HG03571 (cell line): ENCODE measurements around the gene BTBD2.

Experiments used
- ATAC-seq: cut with Tn5 transposase; IDR thresholded peaks from one replicate; pipeline ENCODE4 v1.9.1; 2021; ENCODE audit not compliant: unreplicated experiment

The BTBD2 gene

DNA sequence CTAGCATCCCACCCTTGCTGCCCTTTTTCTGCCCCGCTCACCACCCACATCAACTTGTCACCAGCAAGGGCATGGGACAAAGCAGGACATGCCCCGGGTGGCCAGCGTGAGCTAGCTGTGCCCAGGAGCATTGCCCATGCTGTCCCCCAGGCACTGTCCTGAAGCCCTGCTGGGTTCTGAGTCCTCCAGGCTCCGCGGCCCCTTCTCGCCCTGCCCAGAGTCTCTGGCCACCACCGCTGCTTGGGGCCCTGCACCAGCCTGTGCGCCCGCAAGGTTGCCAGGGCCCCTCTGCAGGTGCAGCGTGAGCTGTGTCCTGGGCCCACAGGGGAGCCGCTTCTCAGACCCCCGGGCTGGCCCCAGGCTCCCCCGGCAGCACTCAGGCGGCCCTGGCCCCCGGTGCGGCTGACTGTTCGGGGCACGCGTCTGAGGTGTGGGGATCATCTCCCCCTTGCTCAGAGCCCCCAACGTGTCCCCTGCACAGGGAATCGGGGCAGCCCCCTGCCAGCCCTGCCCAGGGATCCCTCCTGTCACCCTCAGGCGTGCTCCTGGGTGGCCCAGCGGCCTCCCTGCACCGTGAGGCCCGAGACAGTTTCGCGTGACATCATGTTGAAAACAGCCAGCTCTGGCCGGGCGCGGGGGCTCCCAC lies 70.5 kb downstream of the BTBD2 start:
- ATAC-seq: no peak

DNA sequence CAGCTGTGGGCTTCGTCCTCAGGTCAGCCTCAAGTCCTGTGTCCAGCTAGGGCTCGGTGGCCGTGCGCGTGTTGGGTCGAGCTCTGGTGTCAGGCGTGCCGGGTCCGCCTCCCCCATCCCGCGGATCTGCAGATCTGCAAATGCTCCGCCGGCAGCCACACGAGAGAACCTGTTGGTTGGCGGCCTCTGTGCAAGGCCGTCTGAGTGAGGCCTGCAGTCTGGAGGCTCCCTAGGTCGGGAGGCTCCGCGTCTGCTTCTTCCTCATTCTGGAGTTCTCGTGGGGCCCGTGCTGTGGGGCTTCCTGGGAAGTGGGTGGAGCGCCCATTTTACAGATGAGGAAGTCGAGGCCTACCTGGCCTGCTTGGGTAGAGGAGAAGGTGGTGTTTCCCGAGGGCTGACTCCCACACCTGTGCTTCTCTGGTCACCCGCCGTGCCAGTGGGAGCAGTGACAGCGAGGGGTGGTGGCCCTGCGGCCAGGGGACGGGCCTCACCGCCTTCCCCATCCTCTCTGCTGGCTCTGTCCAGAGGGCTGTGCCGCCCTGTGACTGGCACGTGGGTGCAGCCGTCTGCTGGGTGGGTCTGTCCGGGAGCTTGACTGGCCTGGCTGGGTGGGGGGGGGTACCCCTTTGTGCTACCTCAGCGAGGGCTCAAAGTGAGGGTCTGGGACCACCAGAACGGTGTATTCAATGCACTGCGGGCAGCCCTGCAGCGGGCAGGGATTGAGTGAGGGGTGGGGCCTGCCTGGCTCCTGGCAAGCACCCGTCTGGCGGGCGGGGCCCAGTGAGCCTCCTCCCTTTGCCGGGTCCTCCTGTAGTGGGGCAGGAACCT lies 71.2 kb downstream of the BTBD2 start:
- no peak for ATAC-seq

DNA sequence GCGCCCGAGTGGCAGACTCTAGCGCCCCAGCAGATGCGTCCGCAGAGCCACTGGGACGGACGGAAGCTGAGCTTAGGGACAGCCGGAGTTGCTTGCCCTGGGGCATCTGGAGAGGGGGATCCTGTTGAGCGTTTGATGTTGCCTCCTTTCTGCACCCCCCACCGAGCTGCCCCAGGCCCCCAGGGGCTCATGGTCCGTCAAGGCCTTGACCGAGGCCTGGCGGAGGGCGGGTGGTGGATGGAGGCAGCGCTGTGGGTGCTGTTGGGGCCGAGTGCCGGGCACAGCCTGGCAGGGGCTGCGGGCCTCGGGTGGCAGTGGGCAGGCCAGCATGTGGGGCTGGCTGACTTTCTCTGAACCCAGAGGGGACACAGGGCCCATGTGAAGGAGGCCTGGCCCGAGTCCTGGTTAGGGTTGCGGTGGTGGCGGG lies 71.8 kb downstream of the BTBD2 start:
- ATAC-seq: no peak

DNA sequence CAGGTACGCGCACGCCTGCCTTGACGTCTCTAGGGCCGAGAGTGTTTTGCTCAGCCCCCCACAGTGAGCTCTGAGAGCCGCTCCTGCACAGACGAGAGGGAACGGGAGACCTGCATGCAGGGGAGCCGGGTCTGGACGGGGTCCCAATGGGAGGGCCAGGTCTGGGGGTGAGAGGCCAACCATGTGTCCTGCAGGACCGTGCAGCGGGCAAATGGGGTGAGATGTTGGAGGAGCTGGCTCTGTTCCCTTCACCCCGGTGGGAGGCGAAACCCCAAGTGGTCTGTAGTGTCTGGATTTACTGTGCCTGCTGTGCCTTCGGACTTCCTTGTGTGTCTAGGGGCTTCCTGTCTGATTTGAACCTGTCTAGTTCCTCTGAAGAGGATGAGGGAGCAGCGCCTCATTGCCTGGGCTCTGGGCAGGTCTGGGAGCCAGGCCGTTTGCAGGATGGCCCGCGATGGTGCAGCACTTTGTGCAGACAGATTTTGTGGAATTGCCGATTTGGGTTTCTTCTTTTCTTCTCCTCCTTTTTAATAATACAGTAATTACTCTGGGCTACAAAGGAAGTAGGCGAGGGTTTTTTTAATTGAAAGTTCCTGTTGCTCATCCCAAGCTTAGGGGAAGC lies 72.5 kb downstream of the BTBD2 start:
- ATAC-seq: no peak

DNA sequence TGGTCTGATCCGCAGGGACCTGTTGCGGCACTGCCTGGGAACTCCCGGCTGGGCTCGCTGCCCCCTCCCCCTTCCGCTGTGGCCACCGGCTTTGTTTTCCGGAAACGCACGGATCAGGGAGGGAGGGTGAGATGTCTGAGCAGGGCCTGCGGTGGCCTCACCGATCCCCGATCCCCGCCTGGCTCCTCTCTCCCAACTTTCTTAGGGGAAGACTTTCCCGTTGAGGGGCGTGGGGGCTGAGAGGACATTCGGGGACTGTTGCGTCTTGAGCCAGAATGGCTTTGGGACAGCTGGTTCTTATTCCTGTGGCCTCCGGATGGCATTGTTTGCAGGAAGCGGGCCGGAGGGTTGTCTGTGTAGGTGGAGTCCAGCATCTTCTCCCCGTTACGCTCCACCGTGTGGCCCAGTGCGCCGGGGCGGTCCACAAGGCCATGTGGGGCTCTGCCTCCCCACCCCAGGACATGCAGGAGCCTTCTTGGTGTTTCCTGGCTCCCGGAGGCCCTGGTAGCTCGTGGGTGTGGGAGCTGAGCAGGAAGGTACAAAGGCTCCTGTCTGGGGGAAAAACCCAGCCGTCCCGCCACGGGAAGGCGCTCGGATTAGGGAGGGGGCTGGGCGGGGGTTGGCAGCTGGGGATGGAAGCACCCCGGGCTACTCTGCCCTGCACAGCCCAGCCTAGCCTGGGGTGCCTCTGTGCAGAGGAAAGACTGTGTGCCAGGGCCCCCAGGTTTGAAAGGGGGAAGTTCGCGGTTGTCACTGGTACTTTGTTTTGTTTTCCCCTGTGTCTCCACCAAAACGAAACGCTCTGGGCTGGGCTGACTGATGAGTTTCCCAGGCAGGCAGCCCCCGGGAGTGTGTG lies 73.2 kb downstream of the BTBD2 start:
- no peak for ATAC-seq

DNA sequence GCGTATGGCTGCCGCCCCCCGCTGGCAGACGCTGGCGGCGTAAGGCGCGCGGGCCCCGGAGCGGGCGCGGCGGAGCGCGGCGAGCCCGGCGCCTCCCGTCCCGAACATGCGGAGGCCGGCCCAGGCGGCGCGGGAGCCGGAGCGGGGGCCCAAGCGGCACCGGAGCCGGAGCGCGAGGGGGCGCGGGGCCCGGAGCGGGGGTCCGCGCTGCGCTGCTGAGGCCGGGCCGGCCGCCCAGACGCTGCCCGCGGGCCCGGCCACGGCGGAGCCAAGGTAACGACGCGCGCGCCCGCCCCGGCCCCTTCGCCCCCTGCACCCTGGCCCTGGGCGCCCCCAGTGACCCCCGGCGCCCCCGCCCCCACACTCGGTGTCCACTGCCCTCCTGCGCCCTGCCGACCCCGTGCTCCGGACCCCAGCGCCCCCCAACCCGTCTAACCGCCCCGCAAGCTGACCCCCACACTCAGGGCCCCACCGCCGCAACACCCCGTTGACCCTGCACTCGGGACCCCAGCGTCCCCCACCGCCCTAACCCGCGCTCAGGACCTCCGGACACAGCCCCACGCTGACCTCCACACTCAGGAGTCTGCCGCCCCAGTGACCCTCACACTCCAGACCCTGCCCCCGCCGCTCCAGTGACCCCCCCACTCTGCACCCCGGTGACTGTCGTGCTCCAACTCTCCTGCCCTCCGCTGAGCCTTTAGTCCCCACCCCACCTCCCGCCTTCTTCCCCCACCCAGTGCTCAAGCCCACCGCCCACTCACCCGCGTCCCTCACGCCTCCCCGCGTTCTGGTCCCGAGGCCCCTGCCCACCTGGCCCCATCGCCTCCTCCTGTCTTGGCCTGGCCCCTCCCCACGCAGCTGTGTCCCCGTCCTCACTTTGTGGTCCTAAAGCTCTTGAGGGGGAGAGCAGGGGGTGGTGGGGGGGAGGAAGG lies 74.1 kb downstream of the BTBD2 start, which contains the start of gene CSNK1G2:
TSS of gene CSNK1G2 (plus strand) at position 27 of the 932 bp plus-strand sequence. CDS start 28,601 bp downstream, outside the sequence.
- no peak for ATAC-seq

DNA sequence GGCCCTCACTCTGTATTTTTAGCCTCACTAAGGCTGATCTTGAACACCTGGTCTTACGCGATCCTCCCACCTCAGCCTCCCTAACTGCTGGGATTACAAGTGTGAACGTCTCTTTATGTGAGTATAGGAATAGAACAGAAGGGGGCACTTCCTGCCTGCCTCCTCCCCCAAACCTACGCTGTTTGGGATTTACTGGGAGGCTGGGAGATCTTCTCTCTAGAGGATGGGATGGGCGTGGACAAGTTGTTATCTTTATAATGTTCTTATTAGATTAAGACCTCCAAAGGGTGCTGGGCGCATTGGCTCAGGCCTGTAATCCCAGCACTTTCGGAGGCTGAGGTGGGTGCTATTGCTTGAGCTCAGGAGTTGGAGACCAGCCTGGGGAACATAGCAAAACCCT lies 77.4 kb downstream of the BTBD2 start:
- no peak for ATAC-seq

DNA sequence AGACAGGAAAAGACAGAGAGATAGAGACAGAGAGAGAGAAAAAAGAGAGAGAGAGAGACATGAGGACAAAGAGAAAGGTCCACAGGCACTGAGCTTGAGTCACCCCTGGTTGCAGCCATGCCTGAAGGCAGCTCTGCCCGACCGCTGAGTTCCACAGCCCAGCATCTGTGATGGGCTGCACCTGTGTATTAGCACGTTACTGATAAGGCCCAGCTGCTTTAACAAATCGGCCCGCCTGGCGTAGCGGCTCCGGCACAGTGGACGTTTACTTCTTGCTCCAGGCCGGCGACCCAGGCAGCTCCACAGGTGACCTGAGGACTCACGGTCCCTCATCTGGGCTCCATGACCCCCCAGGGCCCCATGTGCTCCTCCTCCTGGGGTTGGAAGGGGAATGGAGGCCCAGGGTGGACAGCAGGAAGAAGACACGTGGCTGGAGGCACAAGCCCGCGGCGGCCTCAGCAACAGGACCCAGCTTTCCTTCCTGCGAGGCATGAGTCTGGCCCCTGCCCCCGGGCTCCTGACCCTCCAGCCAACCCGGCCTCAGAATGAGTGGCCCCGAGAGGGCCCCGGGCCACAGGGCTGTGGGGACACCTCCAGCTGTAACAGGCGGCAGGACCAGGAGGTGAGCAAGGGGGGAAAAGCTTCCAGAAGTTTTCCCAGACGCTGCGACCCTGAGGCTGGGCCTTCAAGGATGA lies 78.5 kb downstream of the BTBD2 start:
- no peak for ATAC-seq

DNA sequence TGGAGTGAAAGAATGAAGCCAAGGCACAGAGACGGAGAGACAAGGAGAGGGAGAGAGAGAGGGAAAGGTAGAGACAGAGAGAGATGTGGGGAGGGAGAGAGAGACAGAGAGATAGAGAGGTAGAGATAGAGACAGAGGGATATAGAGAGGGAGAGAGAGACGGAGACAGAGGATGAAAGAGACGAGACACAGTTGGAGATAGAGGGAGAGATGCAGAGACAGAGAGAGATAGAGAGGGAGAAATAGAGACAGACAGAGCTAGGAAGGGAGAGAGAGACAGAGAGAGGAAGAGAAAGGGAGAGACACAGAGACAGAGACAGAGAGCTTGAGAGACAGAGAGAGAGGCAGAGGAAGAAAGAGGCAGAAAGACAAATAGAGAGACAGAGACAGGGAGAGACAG lies 79.1 kb downstream of the BTBD2 start:
- ATAC-seq: no peak

DNA sequence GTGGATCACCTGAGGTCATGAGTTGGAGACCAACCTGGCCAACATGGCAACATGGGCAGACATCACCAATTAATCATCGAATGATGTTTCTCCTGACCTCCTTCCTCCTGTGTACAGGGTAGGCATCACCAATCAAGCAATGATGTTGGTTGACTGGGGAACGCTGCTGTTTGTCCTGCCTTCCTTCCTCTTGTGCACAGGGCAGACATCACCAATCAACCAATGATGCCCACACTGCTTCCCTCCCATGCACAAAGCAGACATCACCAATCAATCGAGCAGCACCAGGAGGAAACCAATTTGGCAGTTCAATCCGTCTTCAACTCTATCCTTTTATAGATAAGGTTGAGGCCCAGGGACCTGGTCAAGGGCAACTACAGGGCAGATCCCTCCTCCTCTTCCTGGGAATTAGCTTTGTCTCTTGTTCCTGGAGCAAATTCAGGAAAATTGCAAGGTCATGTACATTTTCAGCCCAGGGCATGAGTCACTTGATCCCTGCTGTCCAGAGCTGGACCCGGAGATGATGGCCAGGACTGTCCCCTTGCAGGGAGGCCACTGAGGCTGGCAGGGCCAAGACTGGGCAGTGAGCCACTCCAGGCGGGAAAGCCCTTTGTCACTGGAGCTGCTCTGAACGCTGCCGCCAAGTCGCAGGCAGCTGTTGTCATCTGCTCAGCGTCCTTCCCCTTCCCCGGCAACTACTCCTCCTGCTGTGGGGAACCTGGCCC lies 79.9 kb downstream of the BTBD2 start:
- ATAC-seq: no peak
